Stimulated activated CD8-positive, alpha-beta memory T cell treated with anti-CD3 and anti-CD28 coated beads, Interleukin-12 subunit alpha, Interleukin-12 subunit beta, amount 100 ng/mL, for 4 hours (primary cell): Measurements from ENCODE around the gene RAC3.

Experiments
- DNase-seq: peaks from one replicate; pipeline ENCODE4 v3.0.0-alpha.2; 2020; ENCODE audit warnings: low read depth

RAC3 gene

DNA sequence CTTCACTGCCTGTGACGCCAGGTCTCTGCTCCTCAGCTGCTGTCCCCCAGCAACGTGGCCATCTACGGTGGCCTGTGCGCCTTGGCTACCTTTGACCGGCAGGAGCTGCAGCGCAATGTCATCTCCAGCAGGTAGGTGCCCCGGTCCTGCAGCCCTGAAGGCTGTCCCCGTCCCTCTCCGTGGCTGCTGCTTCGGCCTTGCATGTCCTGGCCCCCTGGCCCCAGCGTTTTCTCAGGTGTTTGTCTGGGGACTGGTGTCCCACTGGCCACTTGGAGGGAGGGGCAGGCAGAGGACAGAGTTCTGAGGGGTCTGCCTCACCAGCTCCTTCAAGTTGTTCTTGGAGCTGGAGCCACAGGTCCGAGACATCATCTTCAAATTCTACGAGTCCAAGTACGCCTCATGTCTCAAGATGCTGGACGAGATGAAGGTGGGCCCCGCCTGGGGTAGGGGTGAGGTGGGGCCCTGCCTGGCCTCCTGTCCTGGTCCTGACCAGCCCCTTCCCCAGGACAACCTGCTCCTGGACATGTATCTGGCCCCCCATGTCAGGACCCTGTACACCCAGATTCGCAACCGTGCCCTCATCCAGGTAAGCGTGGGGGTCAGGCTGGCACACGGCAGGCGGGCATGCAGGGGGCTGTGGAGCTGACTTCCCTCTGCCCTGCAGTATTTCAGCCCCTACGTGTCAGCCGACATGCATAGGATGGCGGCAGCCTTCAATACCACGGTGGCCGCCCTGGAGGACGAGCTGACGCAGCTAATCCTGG, 24.7 kb downstream of the RAC3 start:
- DNase-seq: no peak

DNA sequence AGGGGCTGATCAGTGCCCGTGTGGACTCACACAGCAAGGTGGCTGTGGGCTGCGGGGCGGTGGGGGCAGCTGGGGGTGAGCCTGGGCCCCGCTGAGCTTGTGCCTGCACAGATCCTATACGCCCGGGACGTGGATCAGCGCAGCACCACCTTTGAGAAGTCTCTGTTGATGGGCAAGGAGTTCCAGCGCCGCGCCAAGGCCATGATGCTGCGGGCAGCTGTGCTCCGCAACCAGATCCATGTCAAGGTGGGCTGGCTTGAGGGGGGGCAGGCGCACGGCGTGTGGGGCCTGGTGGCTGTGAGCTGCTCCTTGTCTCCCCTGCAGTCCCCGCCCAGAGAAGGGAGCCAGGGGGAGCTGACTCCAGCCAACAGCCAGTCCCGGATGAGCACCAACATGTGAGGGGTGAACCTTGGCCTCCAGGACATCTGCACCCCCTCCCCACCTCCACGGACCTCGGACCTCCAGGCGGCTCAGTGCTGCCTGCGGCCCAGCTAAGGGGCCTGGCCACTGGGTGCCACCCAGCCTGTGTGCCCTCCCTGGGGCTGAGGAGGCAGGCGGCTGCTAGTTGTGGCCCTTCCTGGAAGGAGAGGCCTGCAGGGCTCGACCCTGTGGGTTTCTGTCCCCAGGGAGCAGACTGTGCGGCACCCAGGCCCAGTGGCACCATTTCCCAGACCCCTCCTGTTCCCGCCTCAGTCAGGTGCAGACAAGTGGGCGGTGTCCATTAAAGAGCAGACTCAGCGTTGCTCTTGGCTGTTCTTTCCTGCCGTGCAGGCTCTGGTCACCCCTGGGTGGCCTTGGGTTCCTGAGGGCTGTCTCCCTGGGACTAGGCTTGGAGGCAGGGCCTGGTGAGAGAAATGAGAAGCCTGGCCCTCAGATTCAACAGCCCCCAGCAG, 25.5 kb downstream of the RAC3 start:
- no peak for DNase-seq

DNA sequence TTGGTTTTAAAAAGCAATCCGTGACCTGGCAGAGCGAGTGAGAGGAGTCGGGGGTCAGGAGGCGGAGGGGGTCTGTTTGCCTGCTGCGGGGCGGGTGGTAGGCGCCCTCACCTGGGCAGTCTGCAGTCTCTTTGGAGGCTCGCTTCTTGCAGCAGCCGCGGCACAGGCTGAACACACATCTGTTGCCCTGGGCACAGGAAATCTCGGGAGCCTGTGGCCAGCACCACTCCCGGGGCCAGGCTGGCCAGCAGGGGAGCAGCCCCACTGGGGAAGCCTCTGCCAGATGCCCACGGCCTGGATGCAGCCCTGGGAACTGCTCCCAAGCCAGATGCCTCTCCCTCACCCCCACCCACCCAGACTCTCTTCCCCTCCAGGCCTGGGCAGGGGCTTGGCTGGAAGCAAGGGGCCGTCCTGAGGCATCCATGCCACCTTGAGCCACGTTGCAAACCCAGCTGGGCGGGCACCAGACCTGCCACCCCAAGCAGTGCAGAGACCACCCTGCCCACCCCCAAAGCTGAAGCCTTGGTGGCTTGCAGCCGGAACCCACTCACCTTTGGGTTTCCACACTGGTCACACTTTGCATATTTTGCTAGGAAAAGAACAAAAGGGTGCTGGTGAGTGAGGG, 26.9 kb downstream of the RAC3 start:
- DNase-seq: no peak

DNA sequence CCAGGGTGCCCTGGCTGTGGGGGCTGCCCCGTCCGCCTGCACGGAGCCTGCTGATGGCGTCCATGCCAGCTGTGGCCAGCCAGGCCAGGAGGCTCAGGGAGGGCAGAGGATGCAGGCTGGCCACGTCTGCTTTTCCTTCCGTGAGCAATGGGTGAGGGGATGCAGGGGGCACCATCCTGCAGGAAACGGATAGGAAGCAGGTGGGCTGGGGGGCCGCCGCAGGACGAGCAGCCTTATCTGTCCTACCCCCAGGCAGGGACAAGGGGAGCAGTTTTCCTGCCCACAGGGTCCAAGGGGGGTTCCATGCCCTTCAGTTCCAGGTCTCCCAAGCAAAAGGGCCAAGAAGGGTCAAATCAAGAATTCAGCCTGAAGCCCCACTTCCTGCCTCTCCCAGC, 27.4 kb downstream of the RAC3 start:
- DNase-seq: no peak

DNA sequence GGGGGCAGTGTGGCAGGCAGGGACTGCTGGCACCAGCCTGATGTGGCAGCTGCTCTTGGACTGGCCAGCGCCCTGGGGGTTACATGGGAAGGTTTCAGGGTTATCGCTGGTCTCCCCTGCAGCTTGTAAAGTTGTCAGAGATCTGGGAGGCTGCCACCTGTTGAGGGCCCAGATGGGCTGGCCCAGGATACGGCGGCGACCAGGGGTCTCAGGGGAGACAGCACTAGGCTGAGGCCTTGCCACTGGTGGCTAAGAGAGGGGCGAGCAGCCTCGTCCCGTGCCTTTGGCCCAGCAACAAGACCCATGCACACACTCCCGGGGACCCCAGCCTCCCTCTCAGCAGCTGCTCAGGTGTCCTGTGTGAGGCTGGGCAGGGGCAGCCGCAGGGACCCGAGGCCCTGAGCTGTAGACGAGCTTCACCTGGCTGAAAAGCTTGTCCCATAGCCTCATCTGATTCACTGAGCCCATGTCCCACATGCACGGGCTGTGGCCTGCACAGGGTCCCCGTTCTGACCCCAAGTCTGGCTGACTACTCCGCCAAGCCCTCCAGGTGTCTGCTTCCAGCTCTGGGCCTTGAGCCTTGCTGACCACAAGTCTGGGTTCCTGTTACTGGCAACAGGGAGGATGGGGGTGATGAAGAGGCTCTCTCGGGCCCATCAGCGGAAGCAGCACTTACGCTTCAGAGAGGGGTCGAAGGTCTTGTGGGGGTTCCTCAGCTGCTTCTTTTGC, 28.0 kb downstream of the RAC3 start:
- DNase-seq: no peak

DNA sequence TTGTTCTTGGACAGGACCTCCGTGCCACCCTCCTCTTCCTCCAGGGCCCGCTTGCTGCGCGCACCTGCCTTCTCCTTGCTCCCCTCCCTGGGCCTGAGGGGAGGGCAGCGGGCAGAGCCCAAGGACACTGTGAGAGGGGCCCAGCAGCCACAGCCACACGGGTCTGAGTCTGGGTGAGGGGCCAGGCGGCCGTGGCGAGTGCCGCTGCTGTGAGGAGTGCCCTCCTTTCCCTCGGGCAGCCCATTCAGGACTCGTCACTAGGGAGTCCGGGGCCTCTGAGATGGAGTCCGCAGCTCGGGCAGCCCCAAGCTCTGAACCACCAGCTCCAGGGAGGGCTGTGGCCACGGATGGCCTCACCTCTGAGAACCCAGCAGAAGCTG, 28.5 kb downstream of the RAC3 start:
- DNase-seq: no peak

DNA sequence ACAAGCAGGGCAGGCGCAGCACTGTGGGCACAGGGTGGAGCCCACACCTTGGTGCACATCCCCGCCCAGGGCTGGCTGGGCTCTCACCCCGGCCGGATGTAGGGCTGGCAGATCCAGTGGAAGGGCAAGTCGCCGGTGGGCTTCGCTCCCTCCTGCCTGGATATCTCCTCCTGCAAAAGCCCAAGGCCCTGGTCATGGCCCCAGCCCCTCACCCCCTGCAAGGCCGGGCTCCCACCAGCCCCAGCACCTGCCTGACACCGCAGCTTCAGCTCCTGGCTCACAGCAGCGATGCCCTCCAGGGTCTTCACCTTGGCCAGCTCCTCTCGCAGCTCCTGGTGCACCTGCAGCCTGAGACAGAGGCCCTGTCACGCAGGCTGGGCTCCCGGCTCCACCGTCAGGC, 29.1 kb downstream of the RAC3 start:
- DNase-seq: no peak

DNA sequence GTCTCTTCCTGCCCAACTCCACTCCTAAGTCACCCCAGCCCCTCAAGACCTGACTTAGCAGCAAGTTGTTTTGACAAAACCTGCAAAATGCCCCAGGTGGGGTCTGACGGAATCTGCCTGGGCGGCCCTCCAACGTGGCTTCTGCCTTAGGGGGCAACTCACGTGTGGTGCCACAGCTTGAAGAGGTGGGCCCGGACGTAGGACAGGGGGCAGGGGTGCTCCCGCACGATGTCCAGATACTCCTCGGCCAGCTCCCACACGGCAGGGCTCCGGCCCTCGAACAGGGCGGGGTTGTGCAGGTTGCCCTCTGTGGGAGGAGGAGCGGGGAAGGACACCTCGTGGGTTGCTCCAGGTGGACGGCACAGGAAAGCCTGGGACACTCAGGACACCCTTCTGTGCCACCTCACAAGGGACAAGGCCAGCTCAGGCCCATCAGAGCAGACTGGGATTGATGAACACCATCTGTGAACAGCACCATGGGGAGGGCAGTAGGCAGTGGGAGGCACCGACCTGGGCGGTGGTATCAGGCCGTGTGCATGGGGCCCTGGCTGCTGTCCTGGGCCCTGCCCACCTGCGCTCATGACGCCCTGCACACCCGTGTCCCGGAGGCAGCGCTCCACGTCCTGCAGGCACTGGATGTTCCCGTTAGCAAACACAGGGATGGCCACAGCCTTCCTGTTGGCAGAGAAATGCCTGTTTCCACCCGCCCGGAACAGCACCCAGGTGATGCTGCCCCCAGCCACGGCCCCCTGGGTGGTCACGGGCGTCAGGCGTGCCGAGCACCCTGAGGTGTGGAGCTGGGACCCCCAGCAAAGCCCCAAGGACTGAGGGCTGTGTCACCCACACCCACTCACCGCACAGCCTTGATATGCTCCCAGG, 29.8 kb downstream of the RAC3 start:
- DNase-seq: no peak

DNA sequence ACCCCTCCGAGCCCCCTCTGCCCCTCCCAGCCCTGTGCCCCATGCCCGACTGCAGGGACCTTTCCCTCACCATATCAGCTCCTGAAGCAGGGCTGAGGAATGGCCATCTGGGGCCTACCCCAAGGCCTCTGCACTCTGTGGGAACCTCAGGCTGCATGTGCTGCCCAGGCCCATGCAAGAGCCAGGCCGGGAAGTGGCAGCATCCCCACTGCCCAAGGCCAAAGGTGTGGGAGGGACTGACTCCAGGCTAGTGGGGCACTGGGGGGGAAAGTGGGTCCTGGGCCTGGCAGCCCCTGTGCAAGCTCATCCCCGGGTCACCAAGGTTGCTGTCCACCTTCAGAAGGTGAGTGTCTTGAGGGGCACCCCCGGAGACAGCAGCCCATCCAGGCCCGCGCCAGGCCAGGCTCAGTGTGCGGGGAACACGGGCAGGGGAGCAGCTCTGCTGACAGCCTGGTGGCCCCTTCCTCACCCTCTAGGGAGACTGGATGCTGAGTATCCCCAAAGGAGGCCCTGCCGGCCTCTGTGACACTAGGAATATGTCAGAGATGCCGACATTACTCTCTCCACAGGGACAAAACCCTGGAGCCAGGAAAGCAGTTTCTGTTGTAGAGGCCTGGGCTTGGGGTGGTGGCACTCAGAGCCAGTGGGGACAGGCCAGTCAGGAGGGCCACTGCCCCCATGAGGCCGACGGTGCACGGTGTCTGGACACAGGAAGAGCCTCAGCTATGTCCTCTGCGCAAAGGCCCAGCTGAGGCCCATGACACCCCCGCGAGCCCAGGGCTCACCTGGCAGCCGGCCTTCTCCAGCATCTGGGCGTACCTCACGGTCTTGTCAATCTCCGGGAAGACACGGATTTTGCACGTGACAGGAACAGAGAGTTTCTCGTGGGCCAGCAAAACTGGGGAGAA, 30.9 kb downstream of the RAC3 start:
- DNase-seq: no peak

DNA sequence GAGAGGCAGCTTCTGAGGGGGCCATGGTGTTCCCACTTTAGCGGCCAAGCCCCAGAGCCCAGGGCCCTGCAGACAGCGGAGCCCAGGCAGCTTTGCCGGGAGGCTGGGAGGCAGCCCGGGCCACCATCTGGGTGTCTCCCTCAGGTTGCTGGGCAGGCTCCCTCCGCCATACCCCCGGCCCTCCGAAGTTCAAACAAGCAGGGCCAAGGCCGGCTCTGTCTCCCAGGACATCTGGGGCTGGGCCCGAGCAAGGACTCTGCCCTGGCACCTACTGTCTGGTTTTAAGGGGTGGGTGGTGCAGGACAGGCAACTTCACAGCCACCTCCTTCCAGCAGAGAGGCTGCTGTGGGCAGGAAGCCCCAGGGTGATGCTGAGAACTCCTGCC, 31.5 kb downstream of the RAC3 start:
- no peak for DNase-seq

DNA sequence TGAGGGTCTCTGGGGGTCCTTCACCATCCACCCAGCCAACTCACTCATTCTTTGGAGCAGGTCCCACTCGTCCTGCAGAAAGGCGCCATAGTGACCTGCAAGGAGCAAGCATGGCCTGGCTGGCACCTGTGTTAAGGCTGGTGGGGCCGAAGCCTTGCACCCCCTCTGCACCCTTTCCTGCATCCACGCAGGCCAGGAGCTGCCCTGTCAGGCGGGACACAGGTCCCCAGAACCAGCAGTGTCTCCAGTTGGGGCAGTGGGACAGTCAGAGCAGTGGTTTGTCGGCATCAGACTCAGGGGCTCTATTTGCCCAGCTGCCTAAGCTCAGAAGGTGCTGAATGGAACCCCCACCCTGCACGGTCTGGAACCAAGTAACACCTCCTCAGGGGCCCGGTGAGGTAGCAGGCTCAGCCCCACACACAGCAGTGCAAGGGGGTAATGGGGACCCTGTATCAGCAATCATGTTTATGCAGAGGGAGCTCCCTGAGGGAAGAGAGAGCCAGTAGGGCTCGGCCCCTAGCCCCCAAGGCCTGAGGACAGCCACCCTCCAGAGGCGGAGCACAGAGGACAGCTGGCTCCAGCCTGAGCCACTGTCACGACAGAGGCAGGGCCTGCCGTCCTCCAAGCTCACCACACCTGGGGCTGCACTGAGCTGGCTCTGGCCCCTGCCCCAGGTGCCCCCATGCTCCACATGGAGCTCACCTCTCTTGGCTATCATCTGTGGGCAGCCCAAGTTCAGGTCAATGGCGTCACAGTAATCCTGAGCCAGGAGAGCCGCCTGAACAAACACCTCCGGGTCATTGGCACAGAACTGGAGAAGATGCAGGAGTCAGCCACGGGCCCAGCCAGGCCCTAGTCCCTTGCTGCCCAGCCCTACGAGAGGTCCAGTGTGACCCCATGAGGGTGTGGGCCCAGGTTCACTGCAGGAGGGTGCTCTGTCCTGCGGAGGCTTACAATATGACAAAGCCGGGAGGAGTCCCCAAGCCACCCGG, 32.2 kb downstream of the RAC3 start:
- no peak for DNase-seq

DNA sequence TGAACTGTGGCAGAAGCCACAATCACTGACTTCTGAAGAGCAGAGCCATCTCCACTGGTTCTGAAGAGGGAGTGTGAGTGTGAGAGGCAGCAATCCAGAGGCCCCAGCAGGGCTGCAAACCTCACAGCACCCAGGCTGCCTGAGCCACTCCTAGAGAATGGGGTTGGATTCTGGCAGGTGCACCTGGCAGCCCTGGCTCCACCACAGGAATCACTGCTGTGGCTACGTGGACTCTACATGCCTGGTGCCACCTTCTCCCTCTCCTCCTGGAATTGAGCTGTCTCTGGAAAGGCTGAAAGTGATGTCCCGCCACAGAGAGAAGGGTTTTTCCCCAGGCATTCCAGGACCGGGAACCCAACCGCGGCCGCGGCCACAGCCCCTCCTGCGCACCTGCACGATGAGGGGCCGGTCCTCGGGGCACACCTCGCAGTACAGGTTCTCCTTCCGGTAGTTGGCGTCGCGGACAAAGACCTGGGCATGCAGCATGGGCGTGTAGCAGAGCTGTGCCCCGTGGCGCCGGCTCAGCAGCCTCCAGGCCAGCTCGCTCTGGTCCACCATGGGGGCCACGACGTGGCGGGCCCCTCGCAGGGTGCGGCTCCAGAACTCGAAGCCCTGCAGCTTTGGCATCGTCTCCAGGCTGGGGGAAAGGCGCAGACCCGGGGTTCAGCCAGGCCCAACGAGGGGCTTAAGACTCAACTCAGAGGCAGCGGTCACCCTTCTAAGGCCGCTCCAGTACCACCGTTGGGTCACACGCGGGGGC, 33.1 kb downstream of the RAC3 start:
- DNase-seq: no peak

DNA sequence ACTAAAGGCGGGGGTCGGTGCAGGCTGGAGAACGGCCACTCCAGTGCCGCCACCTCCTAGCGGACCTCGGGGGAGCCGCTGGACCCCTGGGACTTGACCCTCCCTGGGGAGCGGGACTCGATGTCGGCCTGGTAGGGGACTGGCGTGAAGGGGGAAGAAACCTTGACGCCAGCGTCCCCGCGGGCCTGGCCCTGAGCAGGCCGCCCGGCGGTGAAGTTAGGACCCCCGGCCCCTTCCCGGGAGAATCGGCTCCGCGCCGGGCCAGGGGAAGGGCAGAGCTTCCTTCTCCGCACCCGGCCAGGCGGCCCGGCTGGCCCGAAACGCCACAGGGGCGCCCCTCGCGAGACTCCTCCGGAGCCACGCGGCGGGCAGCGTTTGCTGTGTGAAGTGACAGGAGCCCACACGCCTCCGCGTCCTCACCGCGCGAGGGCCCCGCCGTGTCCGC, 33.7 kb downstream of the RAC3 start:
- peak; percentile 31 for DNase-seq

DNA sequence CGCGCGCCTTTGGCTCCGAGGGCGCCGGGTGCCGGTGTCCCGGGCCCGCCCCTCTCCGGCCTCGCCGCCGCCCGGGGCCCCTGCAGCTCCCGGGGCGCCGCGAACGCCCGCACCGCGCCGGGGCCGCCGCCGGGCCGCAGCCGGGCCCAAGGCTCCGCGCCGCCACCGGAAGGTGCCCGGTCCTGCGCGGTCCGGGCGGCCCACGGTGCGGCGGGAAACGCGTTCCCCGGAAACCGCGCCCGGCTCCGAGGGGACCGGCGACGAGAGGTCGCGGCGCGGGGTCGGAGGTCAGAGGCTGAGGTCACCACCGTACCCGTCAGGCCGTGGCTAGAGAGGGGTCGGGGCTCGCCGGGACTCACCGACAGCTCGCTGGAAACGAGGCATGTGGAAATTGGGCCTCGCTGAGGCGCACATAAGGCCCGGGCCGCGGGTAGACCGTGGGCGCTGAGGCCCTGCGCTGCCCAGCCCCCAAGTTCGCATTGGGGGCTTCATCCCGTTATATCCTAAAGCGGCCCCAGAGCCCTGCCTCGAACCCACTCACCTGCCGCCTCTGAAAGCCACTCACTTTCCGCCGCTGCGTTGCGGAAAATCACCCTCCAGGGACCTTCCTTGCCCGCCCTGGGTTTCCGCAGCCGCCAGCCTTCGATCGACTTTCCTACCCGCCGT, 34.3 kb downstream of the RAC3 start, which contains the start of gene DUS1L:
TSS of gene DUS1L (minus strand) at position 167 of the 666 bp plus-strand sequence. CDS start 745 bp downstream, outside the sequence.
- peak; percentile 48 for DNase-seq

DNA sequence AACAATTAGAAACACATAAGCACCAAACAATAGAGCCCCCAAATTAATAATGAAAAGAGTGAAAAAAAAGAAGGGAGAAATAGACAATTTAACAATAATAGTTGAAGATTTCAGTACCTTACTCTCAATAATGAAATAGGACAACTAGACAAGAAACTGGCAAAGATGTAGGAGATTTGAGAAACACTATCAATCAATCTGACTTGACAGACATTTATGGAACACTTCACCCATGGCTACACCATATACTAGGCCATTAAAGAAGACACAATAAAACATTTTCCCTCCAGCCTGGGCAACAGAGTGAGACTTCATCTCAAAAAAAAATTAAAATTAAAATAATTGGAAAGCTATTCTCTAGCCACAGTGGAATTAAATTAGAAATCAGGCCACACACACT, 39.1 kb downstream of the RAC3 start:
- DNase-seq: no peak

DNA sequence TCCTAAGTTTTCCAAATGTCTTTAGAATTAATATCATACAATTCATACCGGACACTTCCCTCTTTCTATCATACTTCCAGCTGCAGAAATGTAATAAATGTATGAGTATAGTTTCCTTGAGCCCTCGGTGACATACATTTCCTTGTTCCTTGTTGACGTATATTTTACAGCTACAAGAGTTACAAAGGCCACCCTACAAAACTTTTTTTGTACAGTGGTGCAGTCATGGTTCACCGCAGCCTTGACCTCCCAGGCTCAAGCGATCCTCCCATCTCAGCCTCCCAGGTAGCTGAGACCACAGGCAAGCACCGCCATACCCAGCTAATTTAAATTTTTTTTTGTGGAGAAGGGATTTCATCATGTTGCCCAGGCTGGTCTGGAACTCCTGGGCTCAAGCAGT, 41.3 kb downstream of the RAC3 start:
- DNase-seq: no peak

DNA sequence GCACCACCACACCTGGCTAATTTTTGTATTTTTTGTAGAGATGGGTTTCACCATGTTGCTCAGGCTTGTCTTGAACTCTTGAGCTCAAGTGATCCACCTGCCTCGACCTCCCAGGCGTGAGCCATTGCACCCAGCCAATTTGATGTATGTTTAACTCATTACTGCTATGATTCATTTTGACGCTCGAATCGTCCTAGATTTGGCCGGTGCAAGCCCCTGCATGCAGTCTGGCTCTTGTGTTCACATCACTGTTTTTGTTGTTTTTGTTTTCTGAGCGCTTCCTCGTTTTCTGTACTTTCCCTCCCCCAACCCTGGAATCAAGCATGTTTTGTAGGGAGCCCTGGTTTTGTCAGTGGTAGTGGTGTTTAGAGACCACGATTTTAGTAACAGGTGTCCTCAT, 42.0 kb downstream of the RAC3 start:
- DNase-seq: no peak
